ENCODE results near the gene NUP155.
"Not testable (repeated sequence)": the region's sequence is repeated elsewhere in the genome, so short reads cannot be mapped to it uniquely, and the experiment has no call there.

The NUP155 gene

GRCh38 chr5:37396352-37396751 is 25.4 kb upstream of the NUP155 start:
- Histone ChIP-seq H3K18ac (ENCODE audit: low read length) (no peak overlapping the region), H2BK15ac (replicated peaks; ENCODE audit: low read depth) (no peak overlapping the region), H2AK5ac (ENCODE audit: low read length) (no peak overlapping the region), H3K9ac (ENCODE audit: low read length) (no peak overlapping the region), H3K4me3 (ENCODE audit: low read length) (no peak overlapping the region), H2BK120ac (ENCODE audit: low read depth, low read length) (no peak overlapping the region), H3K27ac (ENCODE audit: low read depth, low read length) (no peak overlapping the region), H3K56ac (ENCODE audit: low read length) (no peak overlapping the region), H2BK5ac (ENCODE audit: low read length) (no peak overlapping the region), H3K4ac (ENCODE audit: low read depth, low read length) (no peak overlapping the region), H4K8ac (ENCODE audit: low read depth, low read length) (no peak overlapping the region), H3K79me2 (ENCODE audit: control insufficient read depth, insufficient read depth, low read length) (no peaks in the 10 kb centered on the region), H3K4me1 (ENCODE audit: control insufficient read depth, low read depth, low read length) (no peaks in the 10 kb centered on the region), H3K23ac (ENCODE audit: low read length) (no peak overlapping the region), H3K79me1 (ENCODE audit: low read length) (no peaks in the 10 kb centered on the region), H3K27me3 (ENCODE audit: insufficient read depth, low read length, poor library complexity) (no peaks in the 10 kb centered on the region), H3K36me3 (ENCODE audit: control insufficient read depth, insufficient read depth, low read length) (no peaks in the 10 kb centered on the region), H3K4me2 (ENCODE audit: low read length) (no peak overlapping the region), H4K5ac (ENCODE audit: low read length) (no peak overlapping the region)
- no CpG with 5 or more reads among the region's 5 CpGs for WGBS (ENCODE audit: extremely low coverage, insufficient coverage, low lambda C conversion rate)
- DNase-seq, result no peak

GRCh38 chr5:37391591-37391990 is 20.7 kb upstream of the NUP155 start:
- Histone ChIP-seq H3K9ac (ENCODE audit: low read length) (no peak overlapping the region), H2BK120ac (ENCODE audit: low read depth, low read length) (no peak overlapping the region), H3K27me3 (ENCODE audit: insufficient read depth, low read length, poor library complexity) (no peaks in the 10 kb centered on the region), H3K56ac (ENCODE audit: low read length) (no peak overlapping the region), H3K4me1 (ENCODE audit: control insufficient read depth, low read depth, low read length) (no peaks in the 10 kb centered on the region), H4K8ac (ENCODE audit: low read depth, low read length) (no peak overlapping the region), H4K5ac (ENCODE audit: low read length) (no peak overlapping the region), H3K4ac (ENCODE audit: low read depth, low read length) (no peak overlapping the region), H3K4me2 (ENCODE audit: low read length) (no peak overlapping the region), H3K23ac (ENCODE audit: low read length) (no peak overlapping the region), H3K79me2 (ENCODE audit: control insufficient read depth, insufficient read depth, low read length) (no peaks in the 10 kb centered on the region), H2BK15ac (replicated peaks; ENCODE audit: low read depth) (no peak overlapping the region), H3K18ac (ENCODE audit: low read length) (no peak overlapping the region), H2BK5ac (ENCODE audit: low read length) (no peak overlapping the region), H3K4me3 (ENCODE audit: low read length) (no peak overlapping the region), H2AK5ac (ENCODE audit: low read length) (no peak overlapping the region), H3K79me1 (ENCODE audit: low read length) (no peaks in the 10 kb centered on the region), H3K36me3 (ENCODE audit: control insufficient read depth, insufficient read depth, low read length) (no peaks in the 10 kb centered on the region), H3K27ac (ENCODE audit: low read depth, low read length) (no peak overlapping the region)
- DNase-seq, result no peak
- no CpG with 5 or more reads among the region's 3 CpGs for WGBS (ENCODE audit: extremely low coverage, insufficient coverage, low lambda C conversion rate)

GRCh38 chr5:37379100-37379628 is 8.3 kb upstream of the NUP155 start, which contains the start of gene WDR70:
Gene WDR70 (plus strand): TSS chr5:37379318. CDS start chr5:37379368, 50 bp downstream.
- not testable (repeated sequence) for H3K36me3 ChIP-seq (ENCODE audit: control insufficient read depth, insufficient read depth, low read length); H3K27ac ChIP-seq (ENCODE audit: low read depth, low read length); H3K4me1 ChIP-seq (ENCODE audit: control insufficient read depth, low read depth, low read length); H3K4ac ChIP-seq (ENCODE audit: low read depth, low read length); H3K79me2 ChIP-seq (ENCODE audit: control insufficient read depth, insufficient read depth, low read length); H4K8ac ChIP-seq (ENCODE audit: low read depth, low read length); H3K18ac ChIP-seq (ENCODE audit: low read length); H2BK120ac ChIP-seq (ENCODE audit: low read depth, low read length); H2BK5ac ChIP-seq (ENCODE audit: low read length); H2BK15ac ChIP-seq (replicated peaks; ENCODE audit: low read depth); H4K5ac ChIP-seq (ENCODE audit: low read length); H2AK5ac ChIP-seq (ENCODE audit: low read length); H3K79me1 ChIP-seq (ENCODE audit: low read length); H3K23ac ChIP-seq (ENCODE audit: low read length); H3K27me3 ChIP-seq (ENCODE audit: insufficient read depth, low read length, poor library complexity)
- H3K4me3 ChIP-seq (ENCODE audit: low read length), result peak within 1 kb of the TSS; percentile 74
- H3K4me2 ChIP-seq (ENCODE audit: low read length), result peak within 1 kb of the TSS; percentile 74
- peak; percentile 94 for DNase-seq
- peak within 1 kb of the TSS; percentile 78 for H3K9ac ChIP-seq (ENCODE audit: low read length)
- whole genome bisulfite sequencing (ENCODE audit: extremely low coverage, insufficient coverage, low lambda C conversion rate), result no CpG with 5 or more reads among the region's 39 CpGs
- peak within 1 kb of the TSS; percentile 80 for H3K56ac ChIP-seq (ENCODE audit: low read length)

GRCh38 chr5:37378066-37378465 is 7.2 kb upstream of the NUP155 start:
- H2BK120ac ChIP-seq (ENCODE audit: low read depth, low read length); H4K5ac ChIP-seq (ENCODE audit: low read length); DNase-seq; H3K4ac ChIP-seq (ENCODE audit: low read depth, low read length); H3K4me1 ChIP-seq (ENCODE audit: control insufficient read depth, low read depth, low read length); H3K18ac ChIP-seq (ENCODE audit: low read length); H3K79me1 ChIP-seq (ENCODE audit: low read length); H4K8ac ChIP-seq (ENCODE audit: low read depth, low read length); H3K36me3 ChIP-seq (ENCODE audit: control insufficient read depth, insufficient read depth, low read length); H2BK5ac ChIP-seq (ENCODE audit: low read length); H3K4me2 ChIP-seq (ENCODE audit: low read length); H2BK15ac ChIP-seq (replicated peaks; ENCODE audit: low read depth); H3K56ac ChIP-seq (ENCODE audit: low read length); H3K79me2 ChIP-seq (ENCODE audit: control insufficient read depth, insufficient read depth, low read length); H2AK5ac ChIP-seq (ENCODE audit: low read length); H3K4me3 ChIP-seq (ENCODE audit: low read length); H3K27me3 ChIP-seq (ENCODE audit: insufficient read depth, low read length, poor library complexity); H3K23ac ChIP-seq (ENCODE audit: low read length); H3K9ac ChIP-seq (ENCODE audit: low read length); H3K27ac ChIP-seq (ENCODE audit: low read depth, low read length): not testable (repeated sequence)
- WGBS (ENCODE audit: extremely low coverage, insufficient coverage, low lambda C conversion rate), result no CpG with 5 or more reads among the region's 12 CpGs

DNA sequence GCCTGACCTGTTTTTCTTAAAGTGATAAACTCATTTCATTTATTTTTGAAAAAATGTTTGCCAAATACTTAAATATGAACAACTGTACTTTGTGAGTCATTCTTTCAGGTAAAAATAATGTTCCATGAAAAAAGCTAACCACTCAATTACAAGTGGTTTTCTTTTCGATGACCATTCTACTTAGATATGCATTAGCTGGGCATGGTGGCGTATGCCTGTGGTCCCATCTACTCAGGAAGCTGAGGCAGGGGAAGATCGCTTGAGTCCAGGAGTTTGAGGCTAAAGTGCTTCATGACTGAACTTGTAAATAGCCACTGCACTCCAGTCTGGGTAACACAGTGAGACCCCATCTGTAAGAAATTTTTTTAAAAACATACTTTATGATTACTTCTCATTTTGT is 4.2 kb upstream of the NUP155 start:
- H4K5ac ChIP-seq (ENCODE audit: low read length), result no peak overlapping the region
- no peak overlapping the region for H3K9ac ChIP-seq (ENCODE audit: low read length)
- H4K8ac ChIP-seq (ENCODE audit: low read depth, low read length), result no peak overlapping the region
- no peak overlapping the region for H3K4ac ChIP-seq (ENCODE audit: low read depth, low read length)
- H3K27ac ChIP-seq (ENCODE audit: low read depth, low read length), result no peak overlapping the region
- H3K4me3 ChIP-seq (ENCODE audit: low read length), result no peak overlapping the region
- no CpG with 5 or more reads among the region's 3 CpGs for WGBS (ENCODE audit: extremely low coverage, insufficient coverage, low lambda C conversion rate)
- H2AK5ac ChIP-seq (ENCODE audit: low read length), result no peak overlapping the region
- no peak overlapping the region for H2BK5ac ChIP-seq (ENCODE audit: low read length)
- no peak overlapping the region for H2BK120ac ChIP-seq (ENCODE audit: low read depth, low read length)
- no peaks in the 10 kb centered on the region for H3K4me1 ChIP-seq (ENCODE audit: control insufficient read depth, low read depth, low read length)
- H3K36me3 ChIP-seq (ENCODE audit: control insufficient read depth, insufficient read depth, low read length), result no peaks in the 10 kb centered on the region
- no peak overlapping the region for H3K56ac ChIP-seq (ENCODE audit: low read length)
- DNase-seq, result no peak
- H3K4me2 ChIP-seq (ENCODE audit: low read length), result no peak overlapping the region
- no peaks in the 10 kb centered on the region for H3K27me3 ChIP-seq (ENCODE audit: insufficient read depth, low read length, poor library complexity)
- no peak overlapping the region for H3K18ac ChIP-seq (ENCODE audit: low read length)
- no peak overlapping the region for H3K23ac ChIP-seq (ENCODE audit: low read length)
- H3K79me1 ChIP-seq (ENCODE audit: low read length), result no peaks in the 10 kb centered on the region
- peaks cover 8% of the 10 kb centered on the region for H3K79me2 ChIP-seq (ENCODE audit: control insufficient read depth, insufficient read depth, low read length)
- H2BK15ac ChIP-seq (replicated peaks; ENCODE audit: low read depth), result no peak overlapping the region

- peaks cover 42% of the 10 kb centered on the region for H3K79me2 ChIP-seq (ENCODE audit: control insufficient read depth, insufficient read depth, low read length)
- no CpG with 5 or more reads among the region's 7 CpGs for WGBS (ENCODE audit: extremely low coverage, insufficient coverage, low lambda C conversion rate)
- H3K36me3 ChIP-seq (ENCODE audit: control insufficient read depth, insufficient read depth, low read length), result no peaks in the 10 kb centered on the region
- H3K4me3 ChIP-seq (ENCODE audit: low read length), result peak overlapping the region; percentile 95
- H3K18ac ChIP-seq (ENCODE audit: low read length), result peak overlapping the region; percentile 69
- H3K27ac ChIP-seq (ENCODE audit: low read depth, low read length), result peak overlapping the region; percentile 22
- peak overlapping the region; percentile 98 for H3K9ac ChIP-seq (ENCODE audit: low read length)
- no peak overlapping the region for H2BK5ac ChIP-seq (ENCODE audit: low read length)
- H3K79me1 ChIP-seq (ENCODE audit: low read length), result peaks cover 2% of the 10 kb centered on the region
- DNase-seq, result peak; percentile 8
- no peak overlapping the region for H4K8ac ChIP-seq (ENCODE audit: low read depth, low read length)
- no peak overlapping the region for H2AK5ac ChIP-seq (ENCODE audit: low read length)
- no peak overlapping the region for H3K23ac ChIP-seq (ENCODE audit: low read length)
- H2BK15ac ChIP-seq (replicated peaks; ENCODE audit: low read depth), result no peak overlapping the region
- peak overlapping the region; percentile 80 for H3K4me2 ChIP-seq (ENCODE audit: low read length)
- H3K4ac ChIP-seq (ENCODE audit: low read depth, low read length), result no peak overlapping the region
- H3K27me3 ChIP-seq (ENCODE audit: insufficient read depth, low read length, poor library complexity), result no peaks in the 10 kb centered on the region
- H3K56ac ChIP-seq (ENCODE audit: low read length), result peak overlapping the region; percentile 95
- no peak overlapping the region for H4K5ac ChIP-seq (ENCODE audit: low read length)
- H2BK120ac ChIP-seq (ENCODE audit: low read depth, low read length), result no peak overlapping the region
- no peaks in the 10 kb centered on the region for H3K4me1 ChIP-seq (ENCODE audit: control insufficient read depth, low read depth, low read length)
These were observed 399 bp downstream of the NUP155 start for GRCh38 chr5:37370550-37370863.
